ENCODE data around the gene WDR1.

Gene WDR1

DNA sequence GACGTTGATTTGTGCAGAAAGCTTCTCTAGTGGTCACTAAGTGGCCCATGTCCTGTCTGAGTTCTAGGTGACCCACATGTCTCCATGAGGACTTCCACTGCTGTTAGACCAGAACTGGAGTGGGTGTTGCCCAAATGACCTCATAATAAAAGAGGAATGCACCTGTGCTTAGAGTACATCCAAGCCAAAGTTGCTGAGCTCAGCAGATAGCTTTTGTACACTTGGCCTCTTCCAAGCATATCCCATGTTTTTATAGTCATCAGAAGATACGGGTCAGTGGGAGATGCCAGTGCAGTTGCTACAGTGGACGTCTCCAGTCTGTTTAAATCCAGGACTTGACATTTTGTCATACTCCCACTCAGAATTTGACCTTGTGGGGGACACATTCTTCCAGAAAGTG lies 37.6 kb upstream of the WDR1 start:
- Histone ChIP-seq H3K4me1 (ENCODE audit: control insufficient read depth, insufficient read depth, low read length, poor library complexity, severe bottlenecking) (no peaks in the 10 kb centered on the region), H3K4me3 (ENCODE audit: extremely low read depth, insufficient read depth, low read length, poor library complexity, severe bottlenecking) (no peak overlapping the region), H3K27ac (ENCODE audit: low read depth, low read length, severe bottlenecking) (no peak overlapping the region), H3K36me3 (ENCODE audit: control insufficient read depth, insufficient read depth, low read length) (no peaks in the 10 kb centered on the region), H3K9me3 (ENCODE audit: control insufficient read depth, low read length) (no peaks in the 10 kb centered on the region)
- WGBS, 2 experiments (ENCODE audit: insufficient coverage in 2 of 2): 71 to 93% methylated on average over 2 to 3 of the region's 3 CpGs

- H3K27ac ChIP-seq (ENCODE audit: low read depth, low read length, severe bottlenecking): no peak overlapping the region
- no peaks in the 10 kb centered on the region for H3K4me1 ChIP-seq (ENCODE audit: control insufficient read depth, insufficient read depth, low read length, poor library complexity, severe bottlenecking)
- 83% methylated on average over 1 of the region's 1 CpG; no CpG with 5 or more reads in 1 of the 2 experiments for whole genome bisulfite sequencing, 2 experiments (ENCODE audit: insufficient coverage in 2 of 2)
- no peaks in the 10 kb centered on the region for H3K36me3 ChIP-seq (ENCODE audit: control insufficient read depth, insufficient read depth, low read length)
- H3K4me3 ChIP-seq (ENCODE audit: extremely low read depth, insufficient read depth, low read length, poor library complexity, severe bottlenecking): no peak overlapping the region
- H3K9me3 ChIP-seq (ENCODE audit: control insufficient read depth, low read length): no peaks in the 10 kb centered on the region
These were observed 36.6 kb upstream of the WDR1 start for GRCh38 chr4:10153161-10153560.

GRCh38 chr4:10151182-10151581 lies 34.6 kb upstream of the WDR1 start:
- H3K4me1 ChIP-seq (ENCODE audit: control insufficient read depth, insufficient read depth, low read length, poor library complexity, severe bottlenecking): no peaks in the 10 kb centered on the region
- H3K9me3 ChIP-seq (ENCODE audit: control insufficient read depth, low read length): no peaks in the 10 kb centered on the region
- H3K36me3 ChIP-seq (ENCODE audit: control insufficient read depth, insufficient read depth, low read length): no peaks in the 10 kb centered on the region
- H3K27ac ChIP-seq (ENCODE audit: low read depth, low read length, severe bottlenecking): no peak overlapping the region
- no peak overlapping the region for H3K4me3 ChIP-seq (ENCODE audit: extremely low read depth, insufficient read depth, low read length, poor library complexity, severe bottlenecking)
- 86 to 97% methylated on average over 5 of the region's 5 CpGs for WGBS, 2 experiments (ENCODE audit: insufficient coverage in 2 of 2)

GRCh38 chr4:10144966-10145365 lies 28.4 kb upstream of the WDR1 start:
- 68 to 93% methylated on average over 4 of the region's 4 CpGs for WGBS, 2 experiments (ENCODE audit: insufficient coverage in 2 of 2)
- no peaks in the 10 kb centered on the region for H3K9me3 ChIP-seq (ENCODE audit: control insufficient read depth, low read length)
- H3K36me3 ChIP-seq (ENCODE audit: control insufficient read depth, insufficient read depth, low read length): no peaks in the 10 kb centered on the region
- H3K4me1 ChIP-seq (ENCODE audit: control insufficient read depth, insufficient read depth, low read length, poor library complexity, severe bottlenecking): no peaks in the 10 kb centered on the region
- no peak overlapping the region for H3K27ac ChIP-seq (ENCODE audit: low read depth, low read length, severe bottlenecking)
- H3K4me3 ChIP-seq (ENCODE audit: extremely low read depth, insufficient read depth, low read length, poor library complexity, severe bottlenecking): no peak overlapping the region

DNA sequence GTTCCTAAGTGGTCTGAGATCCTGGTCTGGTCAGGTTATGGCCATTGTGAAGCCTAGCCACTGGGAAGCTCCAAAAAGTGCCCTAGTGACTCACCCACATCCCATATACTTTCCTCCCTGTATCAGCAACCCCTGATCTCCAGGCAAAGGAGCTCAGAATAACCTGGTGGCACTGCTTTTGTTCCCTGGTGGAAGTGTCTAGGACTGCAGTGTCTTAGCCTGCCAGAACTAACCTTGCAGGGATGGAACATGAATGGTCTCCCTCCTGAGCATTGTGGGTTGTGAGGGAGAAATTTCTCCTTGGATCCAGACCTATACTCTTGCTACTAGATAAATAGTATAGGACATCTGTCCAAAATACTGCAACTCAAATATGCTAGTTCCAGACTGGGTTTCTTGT lies 27.9 kb upstream of the WDR1 start:
- H3K4me3 ChIP-seq (ENCODE audit: extremely low read depth, insufficient read depth, low read length, poor library complexity, severe bottlenecking): no peak overlapping the region
- no peak overlapping the region for H3K27ac ChIP-seq (ENCODE audit: low read depth, low read length, severe bottlenecking)
- H3K9me3 ChIP-seq (ENCODE audit: control insufficient read depth, low read length): no peaks in the 10 kb centered on the region
- H3K36me3 ChIP-seq (ENCODE audit: control insufficient read depth, insufficient read depth, low read length): no peaks in the 10 kb centered on the region
- H3K4me1 ChIP-seq (ENCODE audit: control insufficient read depth, insufficient read depth, low read length, poor library complexity, severe bottlenecking): no peaks in the 10 kb centered on the region

- H3K9me3 ChIP-seq (ENCODE audit: control insufficient read depth, low read length): no peaks in the 10 kb centered on the region
- 84 to 88% methylated on average over 6 of the region's 6 CpGs for WGBS, 2 experiments (ENCODE audit: insufficient coverage in 2 of 2)
- no peaks in the 10 kb centered on the region for H3K36me3 ChIP-seq (ENCODE audit: control insufficient read depth, insufficient read depth, low read length)
- H3K4me1 ChIP-seq (ENCODE audit: control insufficient read depth, insufficient read depth, low read length, poor library complexity, severe bottlenecking): no peaks in the 10 kb centered on the region
- H3K27ac ChIP-seq (ENCODE audit: low read depth, low read length, severe bottlenecking): no peak overlapping the region
- no peak overlapping the region for H3K4me3 ChIP-seq (ENCODE audit: extremely low read depth, insufficient read depth, low read length, poor library complexity, severe bottlenecking)
These were observed 26.6 kb upstream of the WDR1 start for GRCh38 chr4:10143171-10143570.

- WGBS, 2 experiments (ENCODE audit: insufficient coverage in 2 of 2): 43 to 46% methylated on average over 9 to 10 of the region's 10 CpGs
- no peak overlapping the region for H3K4me3 ChIP-seq (ENCODE audit: extremely low read depth, insufficient read depth, low read length, poor library complexity, severe bottlenecking)
These were observed 24.5 kb upstream of the WDR1 start for GRCh38 chr4:10140866-10141759.

DNA sequence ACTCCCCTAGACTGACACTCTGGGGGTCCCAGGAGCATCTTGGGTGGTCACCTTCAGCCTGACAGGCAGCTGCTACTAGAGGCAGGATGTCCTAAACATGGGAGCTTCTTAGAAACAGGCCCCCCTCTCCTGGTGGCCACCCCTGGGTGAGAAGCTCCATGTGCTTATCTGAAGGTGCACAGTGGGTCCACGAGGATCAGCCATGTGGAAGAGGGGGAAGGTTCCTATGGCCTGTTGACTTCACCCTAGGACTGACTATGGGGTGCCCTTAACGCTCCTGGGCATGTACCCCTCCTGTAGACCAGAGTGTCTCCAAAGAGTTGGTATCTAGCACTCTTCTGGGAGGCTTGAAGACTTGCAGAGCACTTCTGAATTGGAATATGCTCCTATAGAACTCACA lies 22.9 kb upstream of the WDR1 start:
- Histone ChIP-seq H3K4me1 (ENCODE audit: control insufficient read depth, insufficient read depth, low read length, poor library complexity, severe bottlenecking) (no peaks in the 10 kb centered on the region), H3K27ac (ENCODE audit: low read depth, low read length, severe bottlenecking) (no peak overlapping the region), H3K9me3 (ENCODE audit: control insufficient read depth, low read length) (no peaks in the 10 kb centered on the region), H3K36me3 (ENCODE audit: control insufficient read depth, insufficient read depth, low read length) (no peaks in the 10 kb centered on the region), H3K4me3 (ENCODE audit: extremely low read depth, insufficient read depth, low read length, poor library complexity, severe bottlenecking) (no peak overlapping the region)
- WGBS, 2 experiments (ENCODE audit: insufficient coverage in 2 of 2): 92 to 95% methylated on average over 2 of the region's 2 CpGs

More at GRCh38 chr4:10140866-10141759, 24.5 kb upstream of the WDR1 start:
- Histone ChIP-seq H3K36me3 (ENCODE audit: control insufficient read depth, insufficient read depth, low read length) (no peaks in the 10 kb centered on the region), H3K4me1 (ENCODE audit: control insufficient read depth, insufficient read depth, low read length, poor library complexity, severe bottlenecking) (no peaks in the 10 kb centered on the region), H3K27ac (ENCODE audit: low read depth, low read length, severe bottlenecking) (no peak overlapping the region), H3K9me3 (ENCODE audit: control insufficient read depth, low read length) (no peaks in the 10 kb centered on the region)

GRCh38 chr4:10135260-10135659 lies 18.7 kb upstream of the WDR1 start:
- WGBS, 2 experiments (ENCODE audit: insufficient coverage in 2 of 2): 75 to 82% methylated on average over 3 of the region's 3 CpGs
- no peak overlapping the region for H3K27ac ChIP-seq (ENCODE audit: low read depth, low read length, severe bottlenecking)

DNA sequence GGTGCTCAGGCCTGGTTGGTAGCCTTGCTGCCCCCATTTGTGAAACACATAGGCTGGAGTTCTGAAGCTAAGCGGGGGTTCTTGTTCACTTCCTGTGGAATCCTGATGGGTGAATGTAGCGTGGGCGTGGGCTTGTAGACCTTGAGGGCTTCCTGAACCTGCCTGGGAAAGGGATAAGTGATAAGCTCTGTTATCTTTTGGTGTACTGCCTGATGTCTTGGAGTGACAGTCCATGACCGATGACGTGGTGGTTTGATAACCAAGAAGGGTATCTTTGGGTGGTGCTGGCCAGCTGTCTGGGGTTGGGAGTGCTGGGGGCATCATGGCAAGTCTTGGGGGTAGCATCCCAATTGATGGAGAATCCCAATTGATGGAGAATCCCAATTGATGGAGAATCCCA lies 17.5 kb upstream of the WDR1 start:
- Histone ChIP-seq H3K9me3 (ENCODE audit: control insufficient read depth, low read length) (no peaks in the 10 kb centered on the region), H3K4me1 (ENCODE audit: control insufficient read depth, insufficient read depth, low read length, poor library complexity, severe bottlenecking) (no peaks in the 10 kb centered on the region), H3K27ac (ENCODE audit: low read depth, low read length, severe bottlenecking) (no peak overlapping the region), H3K36me3 (ENCODE audit: control insufficient read depth, insufficient read depth, low read length) (no peaks in the 10 kb centered on the region), H3K4me3 (ENCODE audit: extremely low read depth, insufficient read depth, low read length, poor library complexity, severe bottlenecking) (no peak overlapping the region)
- 87 to 89% methylated on average over 4 to 5 of the region's 5 CpGs for WGBS, 2 experiments (ENCODE audit: insufficient coverage in 2 of 2)

More at GRCh38 chr4:10135260-10135659, 18.7 kb upstream of the WDR1 start:
- Histone ChIP-seq H3K4me1 (ENCODE audit: control insufficient read depth, insufficient read depth, low read length, poor library complexity, severe bottlenecking) (no peaks in the 10 kb centered on the region), H3K36me3 (ENCODE audit: control insufficient read depth, insufficient read depth, low read length) (no peaks in the 10 kb centered on the region), H3K4me3 (ENCODE audit: extremely low read depth, insufficient read depth, low read length, poor library complexity, severe bottlenecking) (no peak overlapping the region), H3K9me3 (ENCODE audit: control insufficient read depth, low read length) (no peaks in the 10 kb centered on the region)

DNA sequence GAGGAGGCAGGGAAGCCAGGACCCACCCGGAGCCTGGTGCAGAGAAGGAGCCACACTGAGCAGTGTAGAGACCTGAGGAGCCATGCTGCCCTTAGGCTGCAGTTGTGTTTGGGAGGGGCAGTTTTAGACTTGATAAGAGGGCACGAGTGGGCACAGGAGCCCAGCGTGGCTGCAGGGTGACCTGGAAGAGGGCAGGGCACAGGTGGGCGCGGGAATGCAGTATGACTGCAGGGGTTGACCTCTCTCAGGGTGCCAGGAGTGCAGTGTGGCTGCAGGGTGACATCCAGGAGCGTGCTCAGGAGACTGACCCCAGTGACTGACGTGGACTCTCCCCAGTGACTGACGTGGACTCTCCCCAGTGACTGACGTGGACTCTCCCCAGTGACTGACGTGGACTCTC lies 14.6 kb upstream of the WDR1 start:
- 76 to 89% methylated on average over 5 to 6 of the region's 10 CpGs for WGBS, 2 experiments (ENCODE audit: insufficient coverage in 2 of 2)
- no peaks in the 10 kb centered on the region for H3K4me1 ChIP-seq (ENCODE audit: control insufficient read depth, insufficient read depth, low read length, poor library complexity, severe bottlenecking)
- no peaks in the 10 kb centered on the region for H3K36me3 ChIP-seq (ENCODE audit: control insufficient read depth, insufficient read depth, low read length)
- no peak overlapping the region for H3K4me3 ChIP-seq (ENCODE audit: extremely low read depth, insufficient read depth, low read length, poor library complexity, severe bottlenecking)
- no peak overlapping the region for H3K27ac ChIP-seq (ENCODE audit: low read depth, low read length, severe bottlenecking)
- no peaks in the 10 kb centered on the region for H3K9me3 ChIP-seq (ENCODE audit: control insufficient read depth, low read length)

Measured in mesodermal cell (in vitro differentiated cells).